RWPE2 (cell line): Measurements from ENCODE around the gene VWCE.

ENCODE experiments used
- ATAC-seq: fragments of 200-7000 bp; cut with Tn5 transposase; 3 replicates; pipeline ENCODE4 v1.9.1; 2021; ENCODE audit warnings: low read depth
- DNase-seq: peaks from one replicate; pipeline ENCODE4 v3.0.0-alpha.2; 2020; ENCODE audit warnings: low spot score
- H3K27ac ChIP-seq: fragments of 450-650 bp; 2 replicates; pipeline ENCODE4 v1.5.1; 2017; ENCODE audit warnings: mild to moderate bottlenecking; ENCODE audit not compliant: poor library complexity, severe bottlenecking
- H3K27me3 ChIP-seq: fragments of 250-450 bp; sonication (Bioruptor Pico); 2 replicates; pipeline ENCODE4 v1.5.1; 2021; ENCODE audit warnings: mild to moderate bottlenecking, moderate library complexity; ENCODE audit not compliant: insufficient read depth, poor library complexity, severe bottlenecking
- H3K36me3 ChIP-seq: fragments of 250-450 bp; sonication (Bioruptor Pico); 2 replicates; pipeline ENCODE4 v1.5.1; 2020; ENCODE audit warnings: low read depth, mild to moderate bottlenecking, moderate library complexity
- H3K4me1 ChIP-seq: fragments of 250-450 bp; sonication (Bioruptor Pico); 2 replicates; pipeline ENCODE4 v1.5.1; 2021; ENCODE audit warnings: mild to moderate bottlenecking, moderate library complexity; ENCODE audit not compliant: insufficient read depth, poor library complexity, severe bottlenecking
- H3K4me3 ChIP-seq: fragments of 250-450 bp; sonication (Bioruptor Pico); 2 replicates; pipeline ENCODE4 v1.5.1; 2021; ENCODE audit warnings: mild to moderate bottlenecking, moderate library complexity; ENCODE audit not compliant: severe bottlenecking
- H3K9me3 ChIP-seq: fragments of 250-450 bp; sonication (Bioruptor Pico); 2 replicates; pipeline ENCODE4 v1.5.1; 2021; ENCODE audit warnings: mild to moderate bottlenecking, moderate library complexity; ENCODE audit not compliant: severe bottlenecking
- CTCF ChIP-seq: fragments of 450-650 bp; IDR thresholded peaks from one replicate; pipeline ENCODE4 v1.5.1; 2017; ENCODE audit warnings: mild to moderate bottlenecking, moderate library complexity; ENCODE audit not compliant: poor library complexity, severe bottlenecking

The VWCE gene

GRCh38 chr11:61302550-61302949 lies 7.4 kb upstream of the VWCE start:
- no peak for TF ChIP-seq CTCF
- no peak overlapping the region for H3K27ac ChIP-seq
- no peaks in the 10 kb centered on the region for H3K27me3 ChIP-seq
- no peak overlapping the region for H3K4me3 ChIP-seq
- no peaks in the 10 kb centered on the region for H3K9me3 ChIP-seq
- peaks cover 74% of the 10 kb centered on the region for H3K36me3 ChIP-seq
- H3K4me1 ChIP-seq = peaks cover 9% of the 10 kb centered on the region
- no peak for DNase-seq
- ATAC-seq = no peak

- no peak for TF ChIP-seq CTCF
- DNase-seq (no peak), ATAC-seq (no peak)
- Histone ChIP-seq H3K9me3 (no peaks in the 10 kb centered on the region), H3K27ac (no peak overlapping the region), H3K36me3 (peaks cover 38% of the 10 kb centered on the region), H3K4me1 (peaks cover 15% of the 10 kb centered on the region), H3K27me3 (peaks cover 8% of the 10 kb centered on the region), H3K4me3 (no peak overlapping the region)
Observed at GRCh38 chr11:61298663-61299244, 3.6 kb upstream of the VWCE start.

GRCh38 chr11:61297746-61298145 lies 2.6 kb upstream of the VWCE start:
- H3K9me3 ChIP-seq = no peaks in the 10 kb centered on the region
- ATAC-seq (peak; percentile 76), DNase-seq (no peak)
- peaks cover 11% of the 10 kb centered on the region for H3K27me3 ChIP-seq
- H3K4me1 ChIP-seq = peaks cover 15% of the 10 kb centered on the region
- TF ChIP-seq CTCF = no peak
- peak overlapping the region; percentile 50 for H3K27ac ChIP-seq
- no peak overlapping the region for H3K4me3 ChIP-seq
- H3K36me3 ChIP-seq = peaks cover 30% of the 10 kb centered on the region

DNA sequence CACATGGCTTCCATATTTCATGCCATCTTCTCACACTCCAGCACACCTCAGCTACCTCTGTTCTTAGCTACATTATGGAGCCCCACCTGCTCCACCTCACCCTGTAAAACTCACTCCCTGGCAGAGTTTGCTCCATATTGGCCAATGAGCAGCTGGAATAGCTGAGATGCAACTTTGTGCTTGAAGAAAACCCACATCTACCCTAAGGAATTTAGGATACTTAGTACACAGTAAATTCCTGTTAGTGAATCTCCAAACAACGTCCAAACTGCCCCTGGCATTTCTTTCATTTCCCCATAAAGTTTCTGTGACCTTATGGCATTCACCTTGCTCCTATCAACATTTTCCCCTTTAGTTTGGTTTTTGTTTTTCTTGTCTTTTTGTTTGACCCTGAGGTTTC lies 2.2 kb upstream of the VWCE start:
- peaks cover 15% of the 10 kb centered on the region for H3K4me1 ChIP-seq
- peaks cover 26% of the 10 kb centered on the region for H3K36me3 ChIP-seq
- H3K4me3 ChIP-seq = no peak overlapping the region
- peak overlapping the region; percentile 50 for H3K27ac ChIP-seq
- no peak for DNase-seq
- H3K27me3 ChIP-seq = peaks cover 11% of the 10 kb centered on the region
- no peaks in the 10 kb centered on the region for H3K9me3 ChIP-seq
- ATAC-seq = peak; percentile 26
- no peak for TF ChIP-seq CTCF

DNA sequence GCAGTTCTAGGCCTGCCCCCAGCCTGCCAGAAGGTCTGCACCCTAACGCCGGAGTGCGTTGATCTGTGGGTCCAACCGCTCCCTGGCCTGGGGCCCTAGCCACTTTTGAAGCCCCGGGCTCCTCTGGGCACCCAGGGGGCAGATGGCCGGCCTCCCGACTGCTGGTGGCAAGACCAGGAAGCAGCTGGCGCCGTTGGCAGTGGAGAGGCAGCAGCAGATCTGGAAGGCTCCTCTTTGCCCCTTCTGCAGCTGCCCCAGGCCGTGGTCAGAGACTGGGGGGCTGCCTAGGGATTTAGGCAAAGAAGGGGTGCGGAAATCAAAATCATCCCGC lies 445 bp upstream of the VWCE start:
- TF ChIP-seq CTCF = no peak
- Histone ChIP-seq H3K4me3 (no peak overlapping the region), H3K36me3 (peaks cover 8% of the 10 kb centered on the region), H3K27me3 (peaks cover 11% of the 10 kb centered on the region), H3K27ac (no peak overlapping the region), H3K9me3 (no peaks in the 10 kb centered on the region), H3K4me1 (peaks cover 15% of the 10 kb centered on the region)
- ATAC-seq (no peak), DNase-seq (no peak)
